ENCODE results near the gene COA4.
A peak's percentile ranks its signal among the peaks of the same experiment; 100 is the strongest.

Gene COA4

DNA sequence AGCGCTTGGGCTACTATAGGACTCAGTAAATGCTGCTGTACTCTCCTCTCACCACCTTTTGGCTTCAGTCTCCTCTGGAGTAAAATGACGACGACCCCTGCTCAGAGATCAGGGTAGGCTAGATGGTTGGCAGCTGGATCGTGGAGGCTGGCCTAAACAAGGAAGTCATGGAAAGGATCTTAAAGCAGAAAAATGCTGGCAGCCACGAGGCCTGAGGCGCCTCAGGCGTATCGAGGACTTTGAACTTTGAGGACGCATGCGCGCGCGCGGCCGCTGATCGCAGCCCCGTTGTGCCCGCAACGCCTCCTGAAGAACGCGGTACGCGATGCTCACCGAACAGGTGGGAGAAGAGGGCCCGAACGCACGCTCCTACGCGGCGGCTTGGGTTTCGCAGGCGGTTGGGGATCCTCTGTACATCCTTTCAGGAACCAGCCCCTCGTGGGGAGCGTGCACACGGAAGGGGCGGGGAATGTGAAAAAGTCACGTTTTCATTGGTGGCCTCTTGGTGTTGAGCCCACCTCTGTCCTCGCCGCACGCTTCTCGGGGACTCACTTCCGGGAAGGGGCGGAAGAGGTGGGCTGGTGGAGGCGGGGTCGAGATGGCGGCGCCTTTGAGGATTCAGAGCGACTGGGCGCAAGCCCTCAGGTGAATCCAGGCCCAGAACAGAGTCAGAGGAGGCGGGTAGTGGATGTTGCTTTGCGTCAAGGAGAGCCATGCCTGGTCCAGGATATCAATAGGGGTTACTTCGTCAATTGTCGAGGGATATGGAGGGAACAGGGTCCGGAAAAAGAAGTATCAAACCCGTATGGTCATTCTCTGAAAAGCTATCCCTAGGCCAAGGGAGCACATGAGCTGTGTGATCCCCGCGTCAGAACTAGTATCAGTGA is at the start of gene COA4, which contains the start of gene PAAF1:
Gene COA4 (minus strand): TSS at position 423 of the 887 bp plus-strand sequence. CDS start 3,468 bp downstream, outside the sequence.
Gene PAAF1 (plus strand): TSS at position 576 of the 887 bp plus-strand sequence. CDS start 23 bp downstream, at position 599.
- Histone ChIP-seq H3K79me2 (ENCODE audit: insufficient read depth, low read length) (peaks cover 40% of the 10 kb centered on the region), H3K27me3 (ENCODE audit: low read length) (no peaks in the 10 kb centered on the region), H3K27ac (ENCODE audit: low read depth, low read length) (peak within 1 kb of the TSS; percentile 79), H3F3A (ENCODE audit: insufficient read depth) (peaks cover 4% of the 10 kb centered on the region; the same call in 1 of the 2 replicates), H3K4me2 (ENCODE audit: low read depth, low read length, poor library complexity, severe bottlenecking) (peak within 1 kb of the TSS; percentile 74), H2AFZ (ENCODE audit: low read depth, low read length, severe bottlenecking) (peak within 1 kb of the TSS; percentile 58), H3K9ac (ENCODE audit: low read length) (peak within 1 kb of the TSS; percentile 88), H3K9me2 (replicated peaks; ENCODE audit: insufficient read depth, low read length) (no peaks in the 10 kb centered on the region), H4K20me1 (ENCODE audit: low read depth, low read length) (no peaks in the 10 kb centered on the region), H3K36me3 (ENCODE audit: low read length) (0 out of 2 replicates have a peak, but pooled peaks cover 4% of the 10 kb centered on the region), H3K9me3 (ENCODE audit: insufficient read depth, low read length) (no peaks in the 10 kb centered on the region), H3K4me3 (ENCODE audit: insufficient read depth, low read length, poor library complexity, severe bottlenecking) (peak within 1 kb of the TSS; percentile 92)
- TF ChIP-seq EZH2phosphoT487 (conservative IDR thresholded peaks at IDR 0.05; ENCODE audit: low read length) = no peak
- TF ChIP-seq, protein P1, sequence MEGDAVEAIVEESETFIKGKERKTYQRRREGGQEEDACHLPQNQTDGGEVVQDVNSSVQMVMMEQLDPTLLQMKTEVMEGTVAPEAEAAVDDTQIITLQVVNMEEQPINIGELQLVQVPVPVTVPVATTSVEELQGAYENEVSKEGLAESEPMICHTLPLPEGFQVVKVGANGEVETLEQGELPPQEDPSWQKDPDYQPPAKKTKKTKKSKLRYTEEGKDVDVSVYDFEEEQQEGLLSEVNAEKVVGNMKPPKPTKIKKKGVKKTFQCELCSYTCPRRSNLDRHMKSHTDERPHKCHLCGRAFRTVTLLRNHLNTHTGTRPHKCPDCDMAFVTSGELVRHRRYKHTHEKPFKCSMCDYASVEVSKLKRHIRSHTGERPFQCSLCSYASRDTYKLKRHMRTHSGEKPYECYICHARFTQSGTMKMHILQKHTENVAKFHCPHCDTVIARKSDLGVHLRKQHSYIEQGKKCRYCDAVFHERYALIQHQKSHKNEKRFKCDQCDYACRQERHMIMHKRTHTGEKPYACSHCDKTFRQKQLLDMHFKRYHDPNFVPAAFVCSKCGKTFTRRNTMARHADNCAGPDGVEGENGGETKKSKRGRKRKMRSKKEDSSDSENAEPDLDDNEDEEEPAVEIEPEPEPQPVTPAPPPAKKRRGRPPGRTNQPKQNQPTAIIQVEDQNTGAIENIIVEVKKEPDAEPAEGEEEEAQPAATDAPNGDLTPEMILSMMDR (IDR thresholded peaks at IDR 0.05; ENCODE audit: insufficient read depth, low read length, poor library complexity, severe bottlenecking) = no peak

DNA sequence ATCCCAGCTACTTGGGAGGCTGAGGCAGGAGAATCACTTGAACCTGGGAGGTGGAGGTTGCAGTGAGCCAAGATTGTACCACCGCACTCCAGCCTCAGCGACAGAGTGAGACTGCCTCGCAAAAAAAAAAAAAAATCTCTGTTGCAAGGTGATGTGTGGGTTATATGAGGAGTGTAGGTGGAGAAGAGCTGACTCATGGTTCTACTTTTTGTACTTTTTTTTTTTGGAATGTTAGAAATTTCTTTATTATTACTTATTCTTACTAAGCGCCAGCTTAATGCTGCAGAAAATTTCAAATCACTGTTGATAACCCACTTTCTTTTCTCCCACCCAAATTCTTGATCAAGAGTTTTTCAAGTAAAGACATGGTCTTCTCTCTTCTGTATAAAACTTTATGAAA is 44.5 kb upstream of the COA4 start:
- H3F3A ChIP-seq (ENCODE audit: insufficient read depth) = peaks cover 5% of the 10 kb centered on the region; the same call in 1 of the 2 replicates
- no peak overlapping the region for H3K4me2 ChIP-seq (ENCODE audit: low read depth, low read length, poor library complexity, severe bottlenecking)
- H2AFZ ChIP-seq (ENCODE audit: low read depth, low read length, severe bottlenecking) = no peak overlapping the region
- no peak overlapping the region for H3K27ac ChIP-seq (ENCODE audit: low read depth, low read length)
- H3K9me2 ChIP-seq (replicated peaks; ENCODE audit: insufficient read depth, low read length) = no peaks in the 10 kb centered on the region
- H3K4me3 ChIP-seq (ENCODE audit: insufficient read depth, low read length, poor library complexity, severe bottlenecking) = no peak overlapping the region
- no peak overlapping the region for H3K9ac ChIP-seq (ENCODE audit: low read length)
- no peaks in the 10 kb centered on the region for H3K9me3 ChIP-seq (ENCODE audit: insufficient read depth, low read length)
- peaks cover 4% of the 10 kb centered on the region; the same call in 1 of the 2 replicates for H3K36me3 ChIP-seq (ENCODE audit: low read length)
- TF ChIP-seq, protein P1 (IDR thresholded peaks at IDR 0.05; ENCODE audit: insufficient read depth, low read length, poor library complexity, severe bottlenecking) = no peak
- no peak for TF ChIP-seq EZH2phosphoT487 (conservative IDR thresholded peaks at IDR 0.05; ENCODE audit: low read length)
- no peaks in the 10 kb centered on the region for H3K79me2 ChIP-seq (ENCODE audit: insufficient read depth, low read length)
- H4K20me1 ChIP-seq (ENCODE audit: low read depth, low read length) = no peaks in the 10 kb centered on the region
- no peaks in the 10 kb centered on the region for H3K27me3 ChIP-seq (ENCODE audit: low read length)

DNA sequence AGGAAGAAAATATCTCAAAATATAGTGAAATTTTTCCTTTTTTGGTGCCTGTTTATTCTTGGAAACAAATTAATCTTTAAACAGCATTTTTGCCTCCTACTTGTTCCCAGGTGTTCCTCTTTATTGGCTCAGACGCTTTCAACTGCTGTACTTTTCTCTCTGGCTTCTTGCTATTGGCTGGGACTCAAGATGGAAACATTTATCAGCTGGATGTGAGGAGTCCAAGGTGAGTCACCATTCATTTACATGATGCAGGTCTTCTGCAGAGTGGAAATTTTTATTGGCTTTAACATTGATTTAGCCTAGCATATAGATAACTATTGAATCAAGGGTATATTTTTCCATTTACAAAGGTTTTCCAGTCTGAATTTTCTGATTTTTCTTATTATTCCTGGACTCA is 39.8 kb upstream of the COA4 start:
- Histone ChIP-seq H3F3A (ENCODE audit: insufficient read depth) (no peaks in the 10 kb centered on the region), H3K4me3 (ENCODE audit: insufficient read depth, low read length, poor library complexity, severe bottlenecking) (no peak overlapping the region), H3K9ac (ENCODE audit: low read length) (no peak overlapping the region), H3K9me3 (ENCODE audit: insufficient read depth, low read length) (no peaks in the 10 kb centered on the region), H3K27me3 (ENCODE audit: low read length) (no peaks in the 10 kb centered on the region), H4K20me1 (ENCODE audit: low read depth, low read length) (no peaks in the 10 kb centered on the region), H3K36me3 (ENCODE audit: low read length) (peaks cover 4% of the 10 kb centered on the region; the same call in 1 of the 2 replicates), H3K27ac (ENCODE audit: low read depth, low read length) (no peak overlapping the region), H2AFZ (ENCODE audit: low read depth, low read length, severe bottlenecking) (no peak overlapping the region), H3K79me2 (ENCODE audit: insufficient read depth, low read length) (no peaks in the 10 kb centered on the region), H3K9me2 (replicated peaks; ENCODE audit: insufficient read depth, low read length) (no peaks in the 10 kb centered on the region), H3K4me2 (ENCODE audit: low read depth, low read length, poor library complexity, severe bottlenecking) (no peak overlapping the region)
- no peak for TF ChIP-seq EZH2phosphoT487 (conservative IDR thresholded peaks at IDR 0.05; ENCODE audit: low read length)
- TF ChIP-seq, protein P1 (IDR thresholded peaks at IDR 0.05; ENCODE audit: insufficient read depth, low read length, poor library complexity, severe bottlenecking) = no peak

Data from SU-DHL-6 (cell line).